H1 (cell line): Measurements from ENCODE around the gene PMM1.

Experiments
- CEBPB ChIP-seq: IDR thresholded peaks from 2 replicates; pipeline ENCODE4 v1.6.1; 2012; ENCODE audit warnings: low read depth, low read length
- EP300 ChIP-seq, 2 experiments: IDR thresholded peaks; 1 replicate in 1 of 2; 2 replicates in 1 of 2; pipeline ENCODE4 v1.6.1; 2011 to 2012; ENCODE audit warnings: low read depth in 2 of 2, low read length in 2 of 2, mild to moderate bottlenecking in 2 of 2, borderline replicate concordance in 1 of 2, inconsistent platforms in 1 of 2, moderate library complexity in 1 of 2
- EZH2 ChIP-seq: fragments of 200-600 bp; sonication (generic); IDR thresholded peaks from 2 replicates; pipeline ENCODE4 v1.7.1; 2012; ENCODE audit warnings: low read depth, mild to moderate bottlenecking, moderate library complexity, low read length, inconsistent platforms; ENCODE audit not compliant: severe bottlenecking
- HDAC6 ChIP-seq: IDR thresholded peaks from one replicate; pipeline ENCODE4 v1.7.1; 2012; ENCODE audit warnings: low read depth, mild to moderate bottlenecking, inconsistent platforms, low read length, moderate library complexity
- KDM4A ChIP-seq: IDR thresholded peaks from one replicate; pipeline ENCODE4 v1.7.1; 2012; ENCODE audit warnings: low read depth, mild to moderate bottlenecking, moderate library complexity, low read length, inconsistent platforms; ENCODE audit not compliant: severe bottlenecking
- POLR2A ChIP-seq, 2 experiments: IDR thresholded peaks; 1 replicate in 1 of 2; 2 replicates in 1 of 2; pipeline ENCODE4 v1.6.1; 2011; ENCODE audit warnings: low read depth in 2 of 2, low read length in 2 of 2, mild to moderate bottlenecking in 2 of 2; ENCODE audit errors: control extremely low read depth in 1 of 2
- POLR2AphosphoS5 ChIP-seq: IDR thresholded peaks from 2 replicates; pipeline ENCODE4 v1.6.1; 2011; ENCODE audit warnings: low read depth, low read length
- RFX5 ChIP-seq: IDR thresholded peaks from 2 replicates; pipeline ENCODE4 v1.6.1; 2011; ENCODE audit warnings: low read depth, low read length, improper control_type of control experiment, borderline replicate concordance
- SIN3A ChIP-seq, 2 experiments: IDR thresholded peaks in 1 of 2; conservative IDR thresholded peaks in 1 of 2; 2 replicates each; pipeline ENCODE4 v1.6.1; 2011 to 2012; ENCODE audit warnings: low read length in 2 of 2, improper control_type of control experiment in 1 of 2, low read depth in 1 of 2, mild to moderate bottlenecking in 1 of 2
- TEAD4 ChIP-seq: IDR thresholded peaks from 2 replicates; pipeline ENCODE4 v1.6.1; 2012; ENCODE audit warnings: low read depth, low read length, inconsistent platforms, mixed read lengths
- ZNF274 ChIP-seq: IDR thresholded peaks from 2 replicates; pipeline ENCODE4 v1.7.0; 2012; ENCODE audit warnings: low read length, borderline replicate concordance; ENCODE audit errors: extremely low read depth
- TF ChIP-seq, protein P1 (sequence below): IDR thresholded peaks from 2 replicates; pipeline ENCODE4 v1.6.1; 2011; ENCODE audit warnings: low read length, improper control_type of control experiment
- TF ChIP-seq, protein P2 (sequence below), 3 experiments: IDR thresholded peaks; 1 replicate in 2 of 3; 2 replicates in 1 of 3; pipeline versions ENCODE4 v1.5.1 to v1.6.1; 2011; ENCODE audit warnings: low read length in 3 of 3, mild to moderate bottlenecking in 3 of 3, inconsistent platforms in 2 of 3, low read depth in 1 of 3, moderate library complexity in 1 of 3; ENCODE audit not compliant: insufficient read depth in 1 of 3; ENCODE audit errors: control extremely low read depth in 1 of 3

DNA sequence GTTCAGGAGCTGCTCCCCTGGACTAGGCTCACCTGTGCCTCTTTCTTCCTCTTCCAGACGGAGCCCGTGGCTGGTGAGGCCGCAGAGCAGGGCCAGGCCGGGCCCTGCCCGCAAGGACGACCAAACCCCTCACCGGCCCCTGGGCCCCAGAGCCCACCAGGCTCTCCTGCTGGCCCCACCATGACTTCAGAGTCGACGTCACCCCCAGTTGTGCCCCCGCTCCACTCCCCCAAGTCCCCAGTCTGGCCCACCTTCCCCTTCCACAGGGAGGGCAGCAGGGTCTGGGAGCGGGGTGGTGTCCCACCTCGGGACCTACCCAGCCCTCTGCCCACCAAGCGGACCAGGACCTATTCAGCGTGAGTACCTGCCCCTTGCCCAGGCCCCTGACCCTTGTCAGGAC lies 17.9 kb downstream of the PMM1 start:
- no peak for TF ChIP-seq RFX5
- TF ChIP-seq, protein P1, sequence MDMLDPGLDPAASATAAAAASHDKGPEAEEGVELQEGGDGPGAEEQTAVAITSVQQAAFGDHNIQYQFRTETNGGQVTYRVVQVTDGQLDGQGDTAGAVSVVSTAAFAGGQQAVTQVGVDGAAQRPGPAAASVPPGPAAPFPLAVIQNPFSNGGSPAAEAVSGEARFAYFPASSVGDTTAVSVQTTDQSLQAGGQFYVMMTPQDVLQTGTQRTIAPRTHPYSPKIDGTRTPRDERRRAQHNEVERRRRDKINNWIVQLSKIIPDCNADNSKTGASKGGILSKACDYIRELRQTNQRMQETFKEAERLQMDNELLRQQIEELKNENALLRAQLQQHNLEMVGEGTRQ = no peak
- TF ChIP-seq POLR2A (IDR thresholded peaks at IDR 0.05; ENCODE audit: control extremely low read depth in 1 of 2, low read depth in 2 of 2, low read length in 2 of 2) = no peak
- no peak for TF ChIP-seq ZNF274
- TF ChIP-seq TEAD4 = no peak
- TF ChIP-seq, protein P2, sequence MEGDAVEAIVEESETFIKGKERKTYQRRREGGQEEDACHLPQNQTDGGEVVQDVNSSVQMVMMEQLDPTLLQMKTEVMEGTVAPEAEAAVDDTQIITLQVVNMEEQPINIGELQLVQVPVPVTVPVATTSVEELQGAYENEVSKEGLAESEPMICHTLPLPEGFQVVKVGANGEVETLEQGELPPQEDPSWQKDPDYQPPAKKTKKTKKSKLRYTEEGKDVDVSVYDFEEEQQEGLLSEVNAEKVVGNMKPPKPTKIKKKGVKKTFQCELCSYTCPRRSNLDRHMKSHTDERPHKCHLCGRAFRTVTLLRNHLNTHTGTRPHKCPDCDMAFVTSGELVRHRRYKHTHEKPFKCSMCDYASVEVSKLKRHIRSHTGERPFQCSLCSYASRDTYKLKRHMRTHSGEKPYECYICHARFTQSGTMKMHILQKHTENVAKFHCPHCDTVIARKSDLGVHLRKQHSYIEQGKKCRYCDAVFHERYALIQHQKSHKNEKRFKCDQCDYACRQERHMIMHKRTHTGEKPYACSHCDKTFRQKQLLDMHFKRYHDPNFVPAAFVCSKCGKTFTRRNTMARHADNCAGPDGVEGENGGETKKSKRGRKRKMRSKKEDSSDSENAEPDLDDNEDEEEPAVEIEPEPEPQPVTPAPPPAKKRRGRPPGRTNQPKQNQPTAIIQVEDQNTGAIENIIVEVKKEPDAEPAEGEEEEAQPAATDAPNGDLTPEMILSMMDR (IDR thresholded peaks at IDR 0.05; ENCODE audit: control extremely low read depth in 1 of 3, insufficient read depth in 1 of 3, low read depth in 1 of 3, low read length in 3 of 3) = no peak
- TF ChIP-seq EP300 (IDR thresholded peaks at IDR 0.05; ENCODE audit: borderline replicate concordance in 1 of 2, low read depth in 2 of 2, low read length in 2 of 2) = no peak
- TF ChIP-seq EZH2 = no peak
- no peak for TF ChIP-seq CEBPB
- no peak for TF ChIP-seq KDM4A
- TF ChIP-seq HDAC6 = no peak
- no peak for TF ChIP-seq SIN3A (conservative IDR thresholded peaks at IDR 0.05 in 1 of 2, IDR thresholded peaks at IDR 0.05 in 1 of 2; ENCODE audit: low read depth in 1 of 2, low read length in 2 of 2)
- no peak for TF ChIP-seq POLR2AphosphoS5
